H1 (cell line): Measurements from ENCODE around the gene ADAM12. TPM values are rescaled to one million over a fixed set of nuclear protein-coding genes. Genes with fewer than 3 reads are reported as not detected.

Source experiments
- HDAC6 ChIP-seq: IDR thresholded peaks from one replicate; pipeline ENCODE4 v1.7.1; 2012; ENCODE audit warnings: low read depth, mild to moderate bottlenecking, inconsistent platforms, low read length, moderate library complexity
- RNF2 ChIP-seq: fragments of 200-900, 300-1000 bp; sonication (generic); IDR thresholded peaks from 2 replicates; pipeline ENCODE4 v1.7.1; 2016; ENCODE audit warnings: borderline replicate concordance, low read depth, mild to moderate bottlenecking, antibody characterized with exemption, low read length; ENCODE audit not compliant: poor library complexity, severe bottlenecking; ENCODE audit errors: missing control alignments
- polyA plus RNA-seq, 7 experiments: library from polyadenylated mRNA; depleted of rRNA in 3 of 7; stranded (reverse) in 5 of 7; unstranded in 2 of 7; fragments of >200 nt in 5 of 7; fragments of 200-250 nt in 2 of 7; gene quantifications; 1 replicate in 5 of 7; 2 replicates in 1 of 7; 4 replicates in 1 of 7; pipeline versions ENCODE4 v1.2.1 to v1.2.3, GENCODE V29; 2011 to 2013; ENCODE audit warnings: missing spikeins in 2 of 7, mixed read lengths in 2 of 7
- total RNA-seq: library from RNA; stranded (reverse); fragmentation: NEBNext Ultra II Directional; extraction: Animal tissue kit (Norgen Biotek cat#: 25700); gene quantifications from 2 replicates; pipeline ENCODE4 v1.2.1, GENCODE V29; 2021
- TF ChIP-seq, protein P1 (sequence below): IDR thresholded peaks from 2 replicates; pipeline ENCODE4 v1.6.1; 2011; ENCODE audit warnings: low read length, improper control_type of control experiment

ADAM12 gene
- total and polyA plus RNA-seq, 2 of the 8 experiments (the other 6 are each of a cell fraction or from before 2014, with no cell fraction given): 0.07 to 0.17 TPM

DNA sequence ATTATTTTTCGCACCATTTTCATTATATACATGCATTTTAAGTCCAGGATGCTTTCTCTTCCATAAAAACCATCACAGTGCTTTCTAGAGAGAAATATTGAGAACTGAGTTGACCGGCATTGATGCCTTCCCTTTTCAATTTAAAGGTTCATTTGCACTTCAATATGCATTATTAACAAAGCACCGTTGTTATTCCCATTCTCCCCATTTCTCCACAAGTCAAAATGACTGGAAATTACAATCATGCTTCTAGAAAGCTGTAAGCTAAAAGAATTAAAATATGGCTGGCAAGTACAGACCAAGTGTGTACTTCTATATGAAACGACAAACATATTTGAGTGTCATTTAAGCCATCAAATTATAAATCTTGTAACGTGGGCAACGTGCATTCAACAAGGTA, 272.4 kb downstream of the ADAM12 start (continued):
- no peak for TF ChIP-seq HDAC6
- TF ChIP-seq, protein P1, sequence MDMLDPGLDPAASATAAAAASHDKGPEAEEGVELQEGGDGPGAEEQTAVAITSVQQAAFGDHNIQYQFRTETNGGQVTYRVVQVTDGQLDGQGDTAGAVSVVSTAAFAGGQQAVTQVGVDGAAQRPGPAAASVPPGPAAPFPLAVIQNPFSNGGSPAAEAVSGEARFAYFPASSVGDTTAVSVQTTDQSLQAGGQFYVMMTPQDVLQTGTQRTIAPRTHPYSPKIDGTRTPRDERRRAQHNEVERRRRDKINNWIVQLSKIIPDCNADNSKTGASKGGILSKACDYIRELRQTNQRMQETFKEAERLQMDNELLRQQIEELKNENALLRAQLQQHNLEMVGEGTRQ: no peak
- no peak for TF ChIP-seq RNF2
- TF ChIP-seq, all 59 proteins: peak for 0
